ENCODE measurements around the gene NEUROD2. TPM values are rescaled to one million over a fixed set of nuclear protein-coding genes. Genes with fewer than 3 reads are reported as not detected.

The NEUROD2 gene
- total and polyA plus RNA-seq, 5 donors from 2014 or later: not detected

DNA sequence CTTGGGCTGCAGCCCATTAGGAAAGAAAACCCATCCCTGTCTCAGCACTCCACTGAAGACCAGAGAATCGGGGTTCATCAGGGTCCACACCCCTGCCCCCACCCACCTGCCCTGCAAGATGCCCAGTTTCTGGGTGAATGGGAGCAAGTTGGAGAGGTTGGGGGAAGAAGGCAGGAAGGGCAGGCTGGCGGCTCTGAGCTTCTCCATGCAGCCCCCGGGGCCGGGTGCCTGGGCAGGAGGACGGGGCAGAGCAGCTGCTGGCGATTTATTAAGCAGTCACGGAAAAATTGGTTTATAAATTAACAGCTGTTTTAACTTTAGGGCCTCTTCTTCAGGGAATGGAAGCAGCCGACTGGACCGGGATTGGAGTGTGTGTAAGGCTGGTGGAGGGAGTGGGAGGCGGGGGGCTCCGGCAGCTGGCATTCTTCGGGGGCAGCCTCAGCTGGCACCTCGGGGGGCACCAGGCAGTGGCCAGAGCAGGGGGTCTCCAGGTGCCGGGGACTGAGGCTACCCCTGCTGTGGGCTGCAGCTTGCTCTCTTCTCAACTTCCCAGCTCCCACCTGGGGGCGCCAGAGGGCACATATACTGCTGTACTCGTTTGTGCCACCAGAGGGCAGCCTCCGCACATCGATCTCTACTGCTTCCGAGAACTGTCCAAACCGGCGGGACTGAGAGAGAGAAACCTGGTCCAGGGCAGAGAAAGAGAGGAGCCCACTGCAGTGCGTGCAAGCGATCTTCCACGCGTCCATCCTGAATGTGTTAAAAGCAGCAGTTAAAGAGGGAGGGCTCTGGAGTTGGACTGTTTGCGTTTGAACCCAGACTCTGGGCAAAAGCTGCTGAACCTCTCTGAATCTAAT lies 14.0 kb upstream of the NEUROD2 start:
- peak; percentile 77 to 86 (median 84) for DNase-seq
- peaks cover 13 to 38% (median 24%) of the 10 kb centered on the region in 4 donors for H3K4me1 Mint-ChIP-seq
- no peaks in the 10 kb centered on the region for H3K9me3 ChIP-seq (ENCODE audit: control insufficient read depth in 2 of 2, low read length in 2 of 2)
- peaks cover 50% of the 10 kb centered on the region for H3K27me3 Mint-ChIP-seq
- H3K27ac Mint-ChIP-seq: peak overlapping the region; percentile 6 to 57 (median 32)
- H3K4me3 ChIP-seq (ENCODE audit: low read depth, low read length): peak overlapping the region; percentile 70
- no peaks in the 10 kb centered on the region for H3K36me3 ChIP-seq (ENCODE audit: control insufficient read depth, insufficient read depth, low read length)
- peak; percentile 74 to 82 for ATAC-seq (ENCODE audit: low read depth in 2 of 2)
- H3K4me1 ChIP-seq (ENCODE audit: control insufficient read depth, insufficient read depth, low read length, poor library complexity, severe bottlenecking): peaks cover 34% of the 10 kb centered on the region
- H3K36me3 Mint-ChIP-seq: no peaks in the 10 kb centered on the region
- peak overlapping the region; percentile 63 to 77 (median 72) for H3K4me3 Mint-ChIP-seq
- H3K9me3 Mint-ChIP-seq: no peaks in the 10 kb centered on the region
- H3K27me3 ChIP-seq (ENCODE audit: control insufficient read depth, insufficient read depth, low read length): peaks cover 5% of the 10 kb centered on the region
- peak overlapping the region; percentile 63 for H3K27ac ChIP-seq (ENCODE audit: insufficient read depth, low read length, poor library complexity, severe bottlenecking)

DNA sequence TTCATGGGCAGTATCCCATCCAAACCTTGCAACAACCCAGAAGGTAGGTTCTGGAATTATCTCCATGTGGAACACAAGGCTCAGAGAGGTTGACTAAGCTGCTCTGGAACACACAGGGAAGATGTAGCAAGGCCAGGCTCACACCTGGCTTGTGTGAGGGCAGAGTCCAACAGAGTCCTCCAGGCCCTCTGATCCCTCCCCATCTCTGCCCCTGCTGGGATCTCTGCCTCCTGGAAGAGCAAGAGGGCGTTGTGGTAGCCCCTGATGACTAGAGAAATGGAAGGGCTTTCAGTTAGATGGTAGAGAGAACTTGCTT lies 12.0 kb upstream of the NEUROD2 start:
- Histone ChIP-seq H3K27ac (ENCODE audit: insufficient read depth, low read length, poor library complexity, severe bottlenecking) (no peak overlapping the region), H3K27me3 (ENCODE audit: control insufficient read depth, insufficient read depth, low read length) (no peaks in the 10 kb centered on the region), H3K36me3 (ENCODE audit: control insufficient read depth, insufficient read depth, low read length) (no peaks in the 10 kb centered on the region), H3K9me3 (ENCODE audit: control insufficient read depth in 2 of 2, low read length in 2 of 2) (no peaks in the 10 kb centered on the region), H3K4me1 (ENCODE audit: control insufficient read depth, insufficient read depth, low read length, poor library complexity, severe bottlenecking) (peaks cover 30% of the 10 kb centered on the region), H3K4me3 (ENCODE audit: low read depth, low read length) (no peak overlapping the region)
- H3K4me3 Mint-ChIP-seq: peak overlapping the region in 3 of 4 donors; percentile 41 to 79 (median 47)
- H3K9me3 Mint-ChIP-seq: no peaks in the 10 kb centered on the region
- H3K27me3 Mint-ChIP-seq: peaks cover 48% of the 10 kb centered on the region
- ATAC-seq (ENCODE audit: low read depth in 2 of 2): no peak
- no peak for DNase-seq
- no peak overlapping the region for H3K27ac Mint-ChIP-seq
- no peaks in the 10 kb centered on the region for H3K36me3 Mint-ChIP-seq
- peaks cover 8 to 28% (median 18%) of the 10 kb centered on the region in 4 donors for H3K4me1 Mint-ChIP-seq

DNA sequence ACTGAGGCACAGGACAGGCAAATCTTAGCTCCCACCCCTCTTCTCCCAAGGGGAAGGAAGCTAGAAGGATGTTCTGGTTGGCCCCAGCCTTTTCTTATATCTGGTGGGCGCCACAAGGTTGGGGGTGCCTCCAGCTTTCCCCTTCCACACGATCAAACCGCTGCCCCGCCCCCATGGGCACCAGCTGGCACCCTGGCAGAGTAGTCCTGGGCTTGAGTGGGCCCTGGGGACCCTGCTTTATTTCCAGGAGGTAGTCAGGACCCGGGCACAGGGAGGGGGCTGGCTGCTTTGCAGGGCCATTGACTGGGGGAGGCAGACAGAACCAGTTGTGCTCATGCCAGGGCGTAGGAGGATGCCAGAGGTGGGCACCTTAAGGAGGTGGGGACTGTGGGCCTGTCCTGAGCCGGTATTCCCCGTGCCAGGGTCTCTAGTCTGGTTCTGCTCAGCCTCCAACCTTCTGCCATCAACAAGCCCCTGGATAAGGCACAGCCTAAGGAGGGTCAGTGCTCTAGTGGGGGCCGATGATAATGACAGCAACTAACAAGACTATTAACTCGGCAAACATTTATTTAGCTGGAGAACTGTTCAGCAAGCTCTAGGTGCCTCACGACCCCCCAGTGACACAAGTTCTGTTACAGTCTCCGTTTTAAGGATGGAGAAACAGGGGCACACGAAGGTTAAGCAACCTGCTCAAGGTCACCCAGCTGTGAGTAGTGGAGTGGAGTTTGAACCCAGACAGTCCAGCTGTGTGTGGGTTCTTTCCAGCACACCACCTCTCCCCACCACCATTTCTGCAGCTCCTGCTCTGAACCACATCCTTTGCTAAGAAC lies 11.5 kb upstream of the NEUROD2 start:
- H3K4me3 ChIP-seq (ENCODE audit: low read depth, low read length): no peak overlapping the region
- ATAC-seq (ENCODE audit: low read depth in 2 of 2): no peak
- DNase-seq: no peak
- no peaks in the 10 kb centered on the region for H3K9me3 ChIP-seq (ENCODE audit: control insufficient read depth in 2 of 2, low read length in 2 of 2)
- Mint-ChIP-seq H3K4me1 (peaks cover 8 to 26% (median 18%) of the 10 kb centered on the region in 4 donors), H3K36me3 (no peaks in the 10 kb centered on the region), H3K4me3 (peak overlapping the region; percentile 41 to 79 (median 75)), H3K27ac (no peak overlapping the region), H3K9me3 (no peaks in the 10 kb centered on the region), H3K27me3 (peaks cover 50% of the 10 kb centered on the region)
- no peaks in the 10 kb centered on the region for H3K27me3 ChIP-seq (ENCODE audit: control insufficient read depth, insufficient read depth, low read length)
- H3K4me1 ChIP-seq (ENCODE audit: control insufficient read depth, insufficient read depth, low read length, poor library complexity, severe bottlenecking): peaks cover 30% of the 10 kb centered on the region
- no peaks in the 10 kb centered on the region for H3K36me3 ChIP-seq (ENCODE audit: control insufficient read depth, insufficient read depth, low read length)
- H3K27ac ChIP-seq (ENCODE audit: insufficient read depth, low read length, poor library complexity, severe bottlenecking): no peak overlapping the region

DNA sequence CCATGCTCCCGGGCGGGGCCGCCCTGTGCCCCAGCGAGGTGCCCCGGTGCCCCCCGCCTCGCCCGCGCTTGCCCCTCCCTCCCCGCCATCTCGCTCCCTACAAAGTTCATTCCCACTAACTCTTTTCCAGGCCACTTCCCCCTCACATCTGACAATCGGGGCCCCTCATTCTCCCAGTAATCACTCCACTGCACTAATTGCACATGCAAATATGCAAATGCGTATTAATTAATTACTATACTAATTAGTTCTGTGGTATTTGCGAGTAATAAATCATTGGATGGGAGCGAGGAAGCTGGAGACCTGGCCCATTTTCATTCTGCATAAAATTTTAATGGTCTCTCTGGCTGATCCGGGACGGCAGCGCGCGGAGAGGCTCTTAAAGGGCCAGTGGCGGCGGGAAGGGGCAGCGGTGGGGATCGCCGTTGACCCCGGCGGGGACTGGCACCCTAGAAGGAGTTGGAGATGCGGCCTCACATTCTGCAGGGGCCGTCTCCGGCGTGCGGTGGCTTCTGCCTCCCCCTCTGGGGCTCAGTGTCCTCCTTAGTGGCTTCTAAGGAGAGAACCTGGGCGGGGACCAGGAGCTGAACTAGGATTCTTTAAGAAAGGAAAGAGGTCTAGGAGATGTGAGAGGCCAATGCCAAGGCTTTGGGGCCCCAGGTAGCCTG lies 10.7 kb upstream of the NEUROD2 start:
- no peaks in the 10 kb centered on the region for H3K36me3 Mint-ChIP-seq
- no peak for DNase-seq

DNA sequence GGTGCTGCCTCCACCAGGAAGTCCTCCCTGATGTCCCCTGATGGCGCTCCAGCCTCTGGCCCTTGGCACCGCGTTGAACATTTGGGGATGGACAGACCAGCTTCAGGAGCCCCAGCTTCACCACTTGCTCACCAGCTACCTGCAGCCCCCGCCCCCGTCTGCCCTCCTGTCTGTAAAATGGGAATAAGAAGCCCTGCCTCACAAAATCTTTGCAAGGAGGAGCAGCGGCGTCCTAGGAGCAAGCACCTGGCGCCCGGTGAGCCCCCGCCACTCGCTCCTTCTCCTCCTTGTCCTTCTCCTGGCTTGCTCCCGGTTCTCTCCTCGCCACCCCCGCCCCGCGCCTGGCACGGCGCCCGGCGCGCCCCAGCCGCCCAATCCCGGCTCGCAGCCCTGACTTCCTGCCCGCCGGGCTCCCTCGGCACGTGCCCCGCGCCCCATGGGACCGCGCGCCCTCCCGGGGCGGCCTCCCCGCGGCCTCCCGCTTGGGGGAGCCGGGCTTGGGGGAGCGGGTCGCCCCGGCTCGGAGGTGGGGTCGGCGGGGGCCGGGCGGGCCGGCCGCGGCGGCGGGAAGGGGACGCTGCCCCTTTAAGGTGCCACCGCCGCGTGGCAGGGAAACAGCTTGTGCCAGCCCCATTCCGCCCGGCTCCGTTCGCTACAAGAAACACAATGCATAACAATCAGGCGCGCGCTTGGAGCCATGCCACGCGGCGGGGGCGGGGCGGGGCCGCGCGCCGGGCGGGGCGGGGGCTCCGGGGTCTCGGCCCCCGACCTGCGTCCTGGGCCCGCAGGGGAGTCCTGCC lies 9.9 kb upstream of the NEUROD2 start:
- Histone ChIP-seq H3K9me3 (ENCODE audit: control insufficient read depth in 2 of 2, low read length in 2 of 2) (no peaks in the 10 kb centered on the region), H3K27ac (ENCODE audit: insufficient read depth, low read length, poor library complexity, severe bottlenecking) (no peak overlapping the region), H3K36me3 (ENCODE audit: control insufficient read depth, insufficient read depth, low read length) (no peaks in the 10 kb centered on the region), H3K27me3 (ENCODE audit: control insufficient read depth, insufficient read depth, low read length) (no peaks in the 10 kb centered on the region), H3K4me3 (ENCODE audit: low read depth, low read length) (no peak overlapping the region), H3K4me1 (ENCODE audit: control insufficient read depth, insufficient read depth, low read length, poor library complexity, severe bottlenecking) (peaks cover 22% of the 10 kb centered on the region)
- peak overlapping the region; percentile 76 to 91 (median 84) for H3K4me3 Mint-ChIP-seq
- H3K9me3 Mint-ChIP-seq: no peaks in the 10 kb centered on the region
- no peak overlapping the region for H3K27ac Mint-ChIP-seq
- H3K4me1 Mint-ChIP-seq: peaks cover 5 to 19% (median 12%) of the 10 kb centered on the region in 4 donors
- peaks cover 58% of the 10 kb centered on the region for H3K27me3 Mint-ChIP-seq
- peak; percentile 28 to 67 (median 49) for DNase-seq
- no peaks in the 10 kb centered on the region for H3K36me3 Mint-ChIP-seq
- peak; percentile 29 to 43 for ATAC-seq (ENCODE audit: low read depth in 2 of 2)

More for the DNA sequence above, 10.7 kb upstream of the NEUROD2 start:
- no peak for ATAC-seq (ENCODE audit: low read depth in 2 of 2)
- H3K4me3 Mint-ChIP-seq: peak overlapping the region; percentile 76 to 91 (median 84)
- H3K9me3 Mint-ChIP-seq: no peaks in the 10 kb centered on the region
- H3K4me1 ChIP-seq (ENCODE audit: control insufficient read depth, insufficient read depth, low read length, poor library complexity, severe bottlenecking): peaks cover 26% of the 10 kb centered on the region
- H3K27ac ChIP-seq (ENCODE audit: insufficient read depth, low read length, poor library complexity, severe bottlenecking): no peak overlapping the region
- H3K27me3 ChIP-seq (ENCODE audit: control insufficient read depth, insufficient read depth, low read length): no peaks in the 10 kb centered on the region
- H3K27ac Mint-ChIP-seq: peak overlapping the region in 2 of 3 donors; percentile 26 to 59
- no peaks in the 10 kb centered on the region for H3K9me3 ChIP-seq (ENCODE audit: control insufficient read depth in 2 of 2, low read length in 2 of 2)
- H3K4me1 Mint-ChIP-seq: peaks cover 6 to 24% (median 16%) of the 10 kb centered on the region in 4 donors
- H3K36me3 ChIP-seq (ENCODE audit: control insufficient read depth, insufficient read depth, low read length): no peaks in the 10 kb centered on the region
- H3K4me3 ChIP-seq (ENCODE audit: low read depth, low read length): peak overlapping the region; percentile 72
- peaks cover 56% of the 10 kb centered on the region for H3K27me3 Mint-ChIP-seq

DNA sequence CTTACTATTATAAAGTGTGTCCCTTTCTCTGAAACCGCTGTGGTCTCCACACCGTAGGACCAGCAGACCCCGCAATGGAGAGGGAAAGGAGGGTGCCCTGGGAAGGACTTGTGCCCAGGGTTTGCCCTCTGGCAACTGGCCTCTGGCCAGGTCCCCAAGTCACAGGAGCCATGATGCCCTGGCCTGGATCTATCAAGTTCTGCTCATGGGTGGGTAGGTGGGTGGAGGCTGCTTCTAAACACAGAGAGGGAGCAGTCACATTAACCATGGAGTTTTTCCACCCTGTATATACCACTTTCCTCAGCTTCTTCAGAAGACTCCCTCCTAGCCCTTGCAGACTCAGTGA lies 9.4 kb upstream of the NEUROD2 start:
- Mint-ChIP-seq H3K4me3 (peak overlapping the region; percentile 52 to 76 (median 58)), H3K27me3 (peaks cover 53% of the 10 kb centered on the region), H3K4me1 (peaks cover 2 to 13% (median 6%) of the 10 kb centered on the region in 4 donors), H3K27ac (no peak overlapping the region), H3K9me3 (no peaks in the 10 kb centered on the region), H3K36me3 (no peaks in the 10 kb centered on the region)
- no peak for DNase-seq
- Histone ChIP-seq H3K27ac (ENCODE audit: insufficient read depth, low read length, poor library complexity, severe bottlenecking) (no peak overlapping the region), H3K36me3 (ENCODE audit: control insufficient read depth, insufficient read depth, low read length) (no peaks in the 10 kb centered on the region), H3K4me3 (ENCODE audit: low read depth, low read length) (no peak overlapping the region), H3K9me3 (ENCODE audit: control insufficient read depth in 2 of 2, low read length in 2 of 2) (no peaks in the 10 kb centered on the region), H3K4me1 (ENCODE audit: control insufficient read depth, insufficient read depth, low read length, poor library complexity, severe bottlenecking) (peaks cover 18% of the 10 kb centered on the region), H3K27me3 (ENCODE audit: control insufficient read depth, insufficient read depth, low read length) (no peaks in the 10 kb centered on the region)
- no peak for ATAC-seq (ENCODE audit: low read depth in 2 of 2)

DNA sequence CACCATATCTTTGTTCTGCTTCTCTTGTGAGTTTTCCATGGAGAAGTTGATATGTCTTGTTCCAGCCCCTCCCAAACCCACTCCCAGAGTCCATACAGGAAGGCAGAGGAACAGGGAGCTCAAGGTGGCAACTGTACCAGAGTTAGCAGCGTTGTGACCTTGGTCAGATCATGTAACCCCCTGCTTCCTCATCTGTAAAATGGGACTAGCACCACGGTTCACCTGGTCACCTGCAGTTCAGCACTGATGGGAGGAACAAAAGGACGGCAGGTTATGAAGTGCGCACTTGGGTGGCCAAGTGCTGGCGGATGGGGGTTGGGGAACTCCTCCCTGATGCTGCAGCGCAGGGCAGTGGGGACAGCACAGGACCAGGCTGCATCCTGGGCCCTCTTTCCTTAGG lies 7.7 kb upstream of the NEUROD2 start:
- no peak overlapping the region for H3K4me3 Mint-ChIP-seq

More for the DNA sequence above, 7.7 kb upstream of the NEUROD2 start:
- H3K27me3 ChIP-seq (ENCODE audit: control insufficient read depth, insufficient read depth, low read length): no peaks in the 10 kb centered on the region
- ATAC-seq (ENCODE audit: low read depth in 2 of 2): no peak
- DNase-seq: no peak
- Mint-ChIP-seq H3K9me3 (no peaks in the 10 kb centered on the region), H3K27me3 (peaks cover 57% of the 10 kb centered on the region), H3K27ac (no peak overlapping the region), H3K36me3 (no peaks in the 10 kb centered on the region), H3K4me1 (peaks cover 0 to 9% (median 2%) of the 10 kb centered on the region in 4 donors)
- H3K36me3 ChIP-seq (ENCODE audit: control insufficient read depth, insufficient read depth, low read length): no peaks in the 10 kb centered on the region
- no peak overlapping the region for H3K4me3 ChIP-seq (ENCODE audit: low read depth, low read length)
- H3K27ac ChIP-seq (ENCODE audit: insufficient read depth, low read length, poor library complexity, severe bottlenecking): no peak overlapping the region
- peaks cover 13% of the 10 kb centered on the region for H3K4me1 ChIP-seq (ENCODE audit: control insufficient read depth, insufficient read depth, low read length, poor library complexity, severe bottlenecking)
- H3K9me3 ChIP-seq (ENCODE audit: control insufficient read depth in 2 of 2, low read length in 2 of 2): no peaks in the 10 kb centered on the region

Measured in CD4-positive, CD25-positive, alpha-beta regulatory T cell (primary cell).